Lower leg skin (tissue), 4 donors: ENCODE measurements around the gene TUB. TPM values are rescaled to one million over a fixed set of nuclear protein-coding genes. Genes with fewer than 3 reads are reported as not detected.

Experiments used
- DNase-seq, 2 donors: peaks; one replicate each; pipeline ENCODE4 v3.0.0-alpha.2; 2019; ENCODE audit warnings: low spot score in 2 of 2
- H3K4me3 ChIP-seq: fragments of 200-600 bp; sonication (generic); 2 replicates; pipeline ENCODE4 v1.5.1; 2017; ENCODE audit warnings: mild to moderate bottlenecking, low read depth; ENCODE audit not compliant: poor library complexity, severe bottlenecking
- CTCF ChIP-seq, 3 donors: fragments of 450-650 bp; IDR thresholded peaks; one replicate each; pipeline ENCODE4 v1.5.1; 2016; ENCODE audit warnings: antibody characterized with exemption in 3 of 3, mild to moderate bottlenecking in 3 of 3, moderate library complexity in 2 of 3
- POLR2A ChIP-seq, 2 donors: fragments of 450-650 bp; IDR thresholded peaks; one replicate each; pipeline ENCODE4 v1.6.1; 2016 to 2017; ENCODE audit warnings: antibody characterized with exemption in 2 of 2, mild to moderate bottlenecking in 1 of 2, moderate library complexity in 1 of 2
- WGBS, 2 donors: methylation state at CpG; one replicate each; pipeline ENCODE4 v1.1.5; 2018; 5-methylcytosine and 5-hydroxymethylcytosine counted together
- intact Hi-C: fragments of 100-400 bp; cut with DNase I; formaldehyde crosslinking; loops from one replicate; pipeline ENCODE4 v1.15.0; 2023; ENCODE audit warnings: low total_unique reads
- total RNA-seq, 4 donors: library from RNA; depleted of rRNA; stranded (reverse); fragments of >200 nt; gene quantifications; one replicate each; pipeline ENCODE4 v1.1.0, GENCODE V29; 2016

The TUB gene
- total RNA-seq, 4 donors from 2014 or later, result 1.2 to 4.8 (median 2.5) TPM

DNA sequence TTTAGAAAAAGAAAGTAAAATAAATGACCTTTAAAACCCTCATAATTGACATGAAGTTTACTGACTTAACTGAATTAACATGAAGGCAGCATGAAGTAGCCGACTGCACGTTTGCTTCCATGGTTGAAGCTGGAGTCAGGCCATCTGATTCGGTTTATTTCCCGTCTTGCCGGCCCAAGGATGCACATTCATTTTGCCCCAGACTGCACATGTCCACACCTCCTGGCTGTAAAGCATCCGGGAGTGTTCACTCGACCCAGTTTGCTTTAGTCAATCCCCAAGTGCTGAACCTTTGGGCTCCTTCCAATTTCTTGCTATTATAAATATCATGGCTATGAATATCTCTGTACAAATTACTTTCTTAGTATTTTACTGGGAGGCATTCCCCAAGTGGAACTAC, 17.7 kb upstream of the TUB start:
- WGBS, 2 donors, result 40 to 53% methylated on average over 7 of the region's 7 CpGs
- TF ChIP-seq CTCF (IDR thresholded peaks at IDR 0.05) (no peak), POLR2A (IDR thresholded peaks at IDR 0.05) (no peak)
- intact Hi-C loops, result no loop called here
- DNase-seq, result peak in 1 of 2 donors; percentile 80
- no peak overlapping the region for H3K4me3 ChIP-seq

DNA sequence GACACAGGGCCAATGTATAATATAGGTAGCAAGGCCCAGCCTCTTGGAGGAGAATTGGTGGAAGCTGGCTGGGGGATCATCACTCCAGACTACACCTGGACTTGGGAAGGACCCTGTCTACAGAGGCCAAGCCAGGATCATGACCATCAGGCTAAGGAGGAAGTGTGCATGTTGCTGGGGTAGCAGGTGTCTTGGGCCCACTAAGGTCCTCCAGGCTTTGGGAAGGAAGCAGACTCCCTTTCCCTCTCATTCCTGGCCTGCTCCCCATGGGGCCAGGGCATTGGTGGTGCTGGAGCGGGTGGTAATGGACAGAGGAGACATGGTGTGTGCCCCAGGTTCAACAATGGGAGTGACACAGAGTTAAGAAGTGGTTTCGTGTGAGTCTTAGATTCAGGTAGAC, 16.0 kb upstream of the TUB start:
- TF ChIP-seq POLR2A (IDR thresholded peaks at IDR 0.05), result no peak
- TF ChIP-seq CTCF (IDR thresholded peaks at IDR 0.05), result no peak
- 94 to 97% methylated on average over 2 of the region's 2 CpGs for WGBS, 2 donors
- no peak for DNase-seq
- intact Hi-C loops, result no loop called here
- H3K4me3 ChIP-seq, result no peak overlapping the region

- WGBS, 2 donors, result 80 to 84% methylated on average over 16 to 17 of the region's 17 CpGs
- intact Hi-C loops, result no loop called here
- TF ChIP-seq CTCF (IDR thresholded peaks at IDR 0.05) (no peak), POLR2A (IDR thresholded peaks at IDR 0.05) (no peak)
- peak in 1 of 2 donors; percentile 83 for DNase-seq
- H3K4me3 ChIP-seq, result no peak overlapping the region
Observed at GRCh38 chr11:8066036-8066910, 14.7 kb upstream of the TUB start.

DNA sequence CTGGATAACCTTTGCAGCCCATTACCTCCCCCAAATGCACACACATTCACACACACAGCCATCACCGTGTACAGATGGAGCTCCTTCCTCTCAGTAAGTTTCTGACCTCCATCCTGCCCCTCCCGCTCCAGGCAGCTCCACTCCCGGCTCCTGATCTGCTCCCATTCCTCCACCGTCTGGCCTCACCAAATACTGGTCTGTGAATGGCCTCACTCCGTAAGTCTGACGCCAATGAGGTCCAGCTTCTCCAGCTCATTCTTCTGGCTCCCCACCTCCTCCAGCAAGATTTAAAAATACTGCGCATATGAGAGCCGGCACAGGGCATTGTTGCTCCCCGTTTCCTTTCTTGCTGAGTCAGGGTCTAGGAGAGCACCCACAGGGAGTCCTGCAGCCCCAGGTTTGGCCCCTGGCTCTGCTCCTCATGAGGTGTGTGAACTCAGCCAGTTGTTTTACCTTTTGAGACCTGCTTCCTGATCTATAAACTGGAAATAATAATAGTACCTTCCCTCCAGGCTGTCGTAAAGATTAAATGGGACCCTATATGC, 14.0 kb upstream of the TUB start:
- 66 to 69% methylated on average over 10 of the region's 10 CpGs for WGBS, 2 donors
- intact Hi-C loops, result no loop called here
- no peak for DNase-seq
- H3K4me3 ChIP-seq, result no peak overlapping the region
- TF ChIP-seq POLR2A (IDR thresholded peaks at IDR 0.05), result no peak
- TF ChIP-seq CTCF (IDR thresholded peaks at IDR 0.05), result no peak

GRCh38 chr11:8067567-8067928, 13.5 kb upstream of the TUB start:
- no peak for DNase-seq
- WGBS, 2 donors, result 83 to 84% methylated on average over 4 of the region's 4 CpGs
- intact Hi-C loops, result no loop called here
- no peak overlapping the region for H3K4me3 ChIP-seq
- TF ChIP-seq POLR2A (IDR thresholded peaks at IDR 0.05), result no peak

DNA sequence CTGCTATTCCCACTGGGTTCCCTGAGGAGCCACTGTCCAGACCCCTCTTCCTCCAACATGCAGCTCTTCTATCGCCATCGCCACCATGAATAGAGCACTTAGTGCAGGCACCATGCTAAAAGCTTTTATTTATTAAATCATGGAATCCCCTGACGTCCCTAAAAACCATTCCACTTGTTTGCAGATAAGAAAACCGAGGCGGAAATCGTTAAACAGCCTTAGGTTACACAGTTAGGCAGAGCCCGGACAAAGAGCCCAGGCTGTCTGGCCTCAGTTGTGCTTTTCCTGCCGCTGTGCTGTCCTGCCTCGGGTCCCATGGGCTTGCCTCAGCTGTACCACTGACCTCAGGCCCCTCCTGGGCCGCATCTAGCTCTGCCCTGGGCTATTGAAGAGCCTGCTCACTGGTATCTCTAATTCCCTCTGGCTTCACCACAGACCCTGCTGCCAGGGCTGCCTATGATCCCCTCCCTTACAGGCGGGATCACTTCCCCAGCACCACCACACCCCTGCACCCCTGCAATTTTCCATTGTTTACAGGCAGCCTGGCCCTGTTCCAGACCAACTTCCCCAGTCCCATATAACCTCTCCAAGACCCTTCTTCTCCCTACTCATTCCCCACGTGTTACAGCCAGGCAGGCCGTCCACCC, 13.0 kb upstream of the TUB start:
- H3K4me3 ChIP-seq, result no peak overlapping the region
- no peak for TF ChIP-seq CTCF (IDR thresholded peaks at IDR 0.05)
- no peak for TF ChIP-seq POLR2A (IDR thresholded peaks at IDR 0.05)
- intact Hi-C loops, result no loop called here
- peak in 1 of 2 donors; percentile 85 for DNase-seq
- WGBS, 2 donors, result 75 to 81% methylated on average over 13 of the region's 13 CpGs
